GM18870 (cell line): ENCODE data around the gene OR2Y1.
"Not testable (repeated sequence)": the region's sequence is repeated elsewhere in the genome, so short reads cannot be mapped to it uniquely, and the experiment has no call there.

Experiments
- ATAC-seq: cut with Tn5 transposase; IDR thresholded peaks from one replicate; pipeline ENCODE4 v1.9.1; 2021; ENCODE audit warnings: moderate library complexity; ENCODE audit not compliant: unreplicated experiment

OR2Y1 gene

GRCh38 chr5:180740953-180741352, 1.1 kb upstream of the OR2Y1 start:
- ATAC-seq = not testable (repeated sequence)

- no peak for ATAC-seq
Observed at GRCh38 chr5:180739271-180739670, 587 bp downstream of the OR2Y1 start.

DNA sequence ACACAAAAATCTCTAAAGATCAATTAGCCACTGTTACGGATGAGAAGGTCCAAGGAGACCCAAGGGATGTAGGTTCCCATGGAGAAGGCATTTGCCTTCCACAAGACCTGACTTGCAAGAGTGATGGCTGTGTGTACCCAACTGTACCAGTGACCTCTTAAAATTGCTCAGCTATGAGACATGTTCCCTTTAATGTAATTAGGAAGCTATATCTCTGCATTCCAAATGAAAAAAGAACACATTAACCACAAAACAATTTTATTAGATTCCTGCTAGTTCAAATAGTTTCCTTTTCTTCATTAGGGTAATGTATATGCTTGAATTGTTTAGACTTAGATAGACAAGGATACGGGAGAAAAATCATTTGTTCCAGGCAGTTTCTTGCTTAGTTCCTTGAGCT, 3.3 kb downstream of the OR2Y1 start:
- no peak for ATAC-seq

- ATAC-seq = no peak
Observed at GRCh38 chr5:180724944-180725343, 14.9 kb downstream of the OR2Y1 start.

DNA sequence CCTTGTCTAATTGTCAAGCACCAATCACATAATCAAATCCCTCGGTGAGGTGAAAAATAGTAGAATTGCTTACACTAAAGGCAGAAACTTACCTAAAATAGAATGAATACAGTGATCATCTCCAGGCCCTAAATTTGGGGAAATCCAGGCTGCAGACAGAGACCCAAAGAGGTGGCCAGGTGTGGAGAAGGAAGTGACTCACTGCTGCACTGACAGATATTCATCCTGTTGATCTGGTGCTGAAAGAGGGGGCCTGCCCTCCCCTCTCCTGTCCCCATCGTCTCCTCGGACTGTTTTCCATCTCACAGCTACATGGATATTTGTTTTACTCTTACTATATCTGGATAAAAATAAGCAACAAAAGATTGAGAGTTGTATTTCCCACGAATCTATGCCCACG, 15.9 kb downstream of the OR2Y1 start:
- ATAC-seq = no peak

GRCh38 chr5:180720486-180720885, 19.4 kb downstream of the OR2Y1 start:
- ATAC-seq = no peak

DNA sequence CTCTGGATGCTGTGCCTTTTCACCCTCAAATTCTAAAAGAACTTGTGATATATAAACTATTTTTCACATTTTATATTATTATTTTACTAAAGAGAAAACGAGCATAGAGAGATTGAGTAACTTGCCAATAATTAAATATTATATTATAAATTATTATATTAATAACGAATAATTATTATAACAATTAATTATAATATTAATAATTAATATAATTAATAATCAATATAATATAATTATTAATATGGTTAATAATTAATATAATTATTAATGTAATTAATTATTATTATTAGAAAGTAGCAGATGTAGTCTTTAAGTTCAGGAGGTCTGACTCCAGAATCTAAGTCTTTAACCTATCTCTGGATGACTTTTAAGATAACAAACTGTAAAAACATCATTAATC, 20.1 kb downstream of the OR2Y1 start:
- ATAC-seq = no peak

DNA sequence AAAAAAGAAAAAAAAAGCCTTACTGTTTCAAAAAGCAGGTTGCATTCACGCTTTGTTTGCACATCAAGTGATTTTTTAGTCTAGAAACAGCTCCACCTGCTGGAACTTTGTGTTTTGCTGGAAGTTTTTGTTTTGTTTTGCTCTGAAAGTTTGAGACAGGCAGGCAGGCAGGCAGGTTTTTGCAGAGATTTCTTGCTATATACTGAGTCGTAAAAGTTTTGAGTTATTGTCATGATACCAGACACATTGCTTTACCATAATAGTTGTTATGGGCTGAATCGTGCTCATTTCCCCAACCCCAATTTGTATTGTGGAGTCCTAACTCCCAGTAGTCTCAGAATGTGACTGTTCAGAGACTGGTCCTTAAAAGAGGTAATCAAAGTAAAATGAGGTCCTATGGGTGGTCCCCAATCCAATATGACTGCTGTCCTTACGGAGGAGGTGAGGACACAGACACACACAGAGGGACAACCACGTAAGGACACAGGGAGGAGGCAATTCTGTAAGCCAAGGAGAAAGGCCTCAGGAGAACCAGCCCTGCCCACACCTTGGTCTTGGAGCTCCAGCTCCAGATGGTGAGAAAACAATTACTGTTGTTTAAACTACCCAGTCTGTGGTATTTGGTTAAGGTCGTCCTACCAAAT, 20.9 kb downstream of the OR2Y1 start:
- ATAC-seq = no peak

- ATAC-seq = peak; percentile 67
Observed at GRCh38 chr5:180717989-180718388, 21.9 kb downstream of the OR2Y1 start.

GRCh38 chr5:180704362-180704761, 35.5 kb downstream of the OR2Y1 start:
- ATAC-seq = no peak

- no peak for ATAC-seq
Observed at GRCh38 chr5:180703912-180704311, 35.9 kb downstream of the OR2Y1 start.

DNA sequence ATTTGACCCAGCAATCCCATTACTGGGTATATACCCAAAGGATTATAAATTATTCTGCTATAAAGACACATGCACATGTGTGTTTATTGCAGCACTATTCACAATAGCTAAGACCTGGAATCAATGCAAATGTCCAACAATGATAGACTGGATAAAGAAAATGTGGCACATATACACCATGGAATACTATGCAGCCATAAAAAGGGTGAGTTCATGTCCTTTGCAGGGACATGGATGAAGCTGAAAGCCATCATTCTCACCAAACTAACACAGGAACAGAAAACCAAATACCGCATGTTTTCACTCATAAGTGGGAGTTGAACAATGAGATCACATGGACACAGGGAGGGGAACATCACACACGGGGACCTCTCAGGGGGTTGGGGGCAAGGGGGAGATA, 36.5 kb downstream of the OR2Y1 start:
- ATAC-seq = not testable (repeated sequence)

GRCh38 chr5:180700440-180700839, 39.4 kb downstream of the OR2Y1 start:
- not testable (repeated sequence) for ATAC-seq

GRCh38 chr5:180699042-180699441, 40.8 kb downstream of the OR2Y1 start:
- no peak for ATAC-seq

GRCh38 chr5:180696116-180696515, 43.7 kb downstream of the OR2Y1 start:
- ATAC-seq = no peak

DNA sequence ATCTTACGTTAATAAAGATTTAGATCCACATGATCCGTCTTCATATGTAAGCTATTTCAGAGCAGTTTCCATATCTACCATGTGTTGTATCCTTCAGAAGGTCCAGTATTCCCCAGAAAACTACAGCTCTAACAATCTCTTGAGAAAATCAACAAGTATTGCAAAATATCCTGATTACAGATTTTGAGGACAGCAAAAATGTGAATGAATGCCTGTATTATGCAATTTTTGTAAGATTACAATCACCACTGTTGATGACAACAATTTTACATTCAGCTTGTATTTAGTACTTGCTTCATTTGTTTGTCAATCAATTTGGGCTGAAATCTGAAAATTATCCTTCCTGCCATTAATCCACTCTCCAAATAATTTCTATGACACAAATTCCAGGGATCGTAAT, 47.4 kb downstream of the OR2Y1 start:
- no peak for ATAC-seq

- ATAC-seq = no peak
Observed at GRCh38 chr5:180691046-180691445, 48.8 kb downstream of the OR2Y1 start.

DNA sequence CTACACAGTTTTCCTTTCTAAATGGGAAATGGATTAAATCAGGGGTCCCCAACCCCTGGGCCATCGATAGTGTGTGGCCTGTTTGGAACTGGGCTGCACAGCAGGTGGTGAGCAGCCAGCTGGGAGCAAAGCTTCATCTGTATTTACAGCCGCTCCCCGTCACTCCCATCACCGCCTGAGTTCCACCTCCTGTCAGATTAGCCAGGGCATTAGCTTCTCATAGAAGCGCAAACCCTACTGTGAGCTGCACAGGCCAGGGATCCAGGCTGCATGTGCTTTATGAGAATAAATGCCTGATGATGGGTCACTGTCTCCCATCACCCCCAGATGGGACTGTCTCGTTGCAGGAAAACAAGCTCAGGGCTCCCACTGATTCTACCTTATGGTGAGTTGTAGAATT, 49.3 kb downstream of the OR2Y1 start:
- ATAC-seq = no peak

- no peak for ATAC-seq
Observed at GRCh38 chr5:180689775-180690174, 50.1 kb downstream of the OR2Y1 start.
